Muscle layer of colon (tissue), 2 donors: ENCODE measurements around the gene SCLT1.
"Not testable (repeated sequence)": the region's sequence is repeated elsewhere in the genome, so short reads cannot be mapped to it uniquely, and the experiment has no call there.

Experiments used
- H3K27ac ChIP-seq: one replicate; pipeline ENCODE4 v1.7.0; 2013; ENCODE audit warnings: low read depth, mild to moderate bottlenecking, low read length, moderate library complexity
- H3K27me3 ChIP-seq, 2 donors: one replicate each; pipeline ENCODE4 v1.7.0; 2013; ENCODE audit warnings: low read length in 2 of 2, mild to moderate bottlenecking in 2 of 2; ENCODE audit not compliant: insufficient read depth in 2 of 2, control insufficient read depth in 1 of 2
- H3K36me3 ChIP-seq: one replicate; pipeline ENCODE4 v1.7.0; 2013; ENCODE audit warnings: mild to moderate bottlenecking, low read length; ENCODE audit not compliant: insufficient read depth
- H3K4me1 ChIP-seq: one replicate; pipeline ENCODE4 v1.7.0; 2013; ENCODE audit warnings: mild to moderate bottlenecking, low read length; ENCODE audit not compliant: insufficient read depth
- H3K4me3 ChIP-seq, 2 donors: one replicate each; pipeline ENCODE4 v1.7.0; 2013; ENCODE audit warnings: low read length in 2 of 2, low read depth in 1 of 2, mild to moderate bottlenecking in 1 of 2, moderate library complexity in 1 of 2
- H3K9ac ChIP-seq: one replicate; pipeline ENCODE4 v1.7.0; 2013; ENCODE audit warnings: low read length
- H3K9me3 ChIP-seq: one replicate; pipeline ENCODE4 v1.7.0; 2013; ENCODE audit warnings: mild to moderate bottlenecking, low read length
- donor health status: abdominal sarcoma.
- donor health status: Adenocarcinoma of cecum.

Gene SCLT1

GRCh38 chr4:129093191-129093920 is at the start of gene SCLT1:
Gene SCLT1, minus strand, starts transcription at chr4:129093539. Its CDS starts 436 bp downstream, at chr4:129093103.
- peak within 1 kb of the TSS; percentile 73 to 85 for H3K4me3 ChIP-seq
- peak within 1 kb of the TSS; percentile 52 for H3K9ac ChIP-seq
- H3K27ac ChIP-seq: peak within 1 kb of the TSS; percentile 98
- no peaks in the 10 kb centered on the region for H3K36me3 ChIP-seq
- H3K9me3 ChIP-seq: no peaks in the 10 kb centered on the region
- peaks cover 6% of the 10 kb centered on the region for H3K4me1 ChIP-seq
- no peaks in the 10 kb centered on the region for H3K27me3 ChIP-seq

GRCh38 chr4:129140521-129140920 is 47.2 kb upstream of the SCLT1 start:
- Histone ChIP-seq H3K4me1 (no peaks in the 10 kb centered on the region), H3K9ac (no peak overlapping the region), H3K36me3 (no peaks in the 10 kb centered on the region), H3K4me3 (no peak overlapping the region), H3K27ac (no peak overlapping the region), H3K27me3 (no peaks in the 10 kb centered on the region), H3K9me3 (no peaks in the 10 kb centered on the region)

- Histone ChIP-seq H3K4me1 (no peaks in the 10 kb centered on the region), H3K27ac (no peak overlapping the region), H3K27me3 (no peaks in the 10 kb centered on the region), H3K9ac (no peak overlapping the region), H3K9me3 (no peaks in the 10 kb centered on the region), H3K4me3 (no peak overlapping the region), H3K36me3 (no peaks in the 10 kb centered on the region)
Observed at GRCh38 chr4:129138810-129139496, 45.6 kb upstream of the SCLT1 start.

GRCh38 chr4:129136433-129136832 is 43.1 kb upstream of the SCLT1 start:
- H3K4me1 ChIP-seq: no peaks in the 10 kb centered on the region
- H3K9me3 ChIP-seq: no peaks in the 10 kb centered on the region
- no peaks in the 10 kb centered on the region for H3K36me3 ChIP-seq
- H3K27me3 ChIP-seq: no peaks in the 10 kb centered on the region
- H3K4me3 ChIP-seq: no peak overlapping the region
- H3K27ac ChIP-seq: no peak overlapping the region
- no peak overlapping the region for H3K9ac ChIP-seq

GRCh38 chr4:129131343-129131742 is 38.0 kb upstream of the SCLT1 start:
- H3K27me3 ChIP-seq: no peaks in the 10 kb centered on the region
- H3K9me3 ChIP-seq: no peaks in the 10 kb centered on the region
- H3K9ac ChIP-seq: no peak overlapping the region
- H3K27ac ChIP-seq: no peak overlapping the region
- H3K36me3 ChIP-seq: no peaks in the 10 kb centered on the region
- no peaks in the 10 kb centered on the region for H3K4me1 ChIP-seq
- no peak overlapping the region for H3K4me3 ChIP-seq

GRCh38 chr4:129129143-129129542 is 35.8 kb upstream of the SCLT1 start:
- Histone ChIP-seq H3K27ac (no peak overlapping the region), H3K36me3 (no peaks in the 10 kb centered on the region), H3K9me3 (no peaks in the 10 kb centered on the region), H3K9ac (no peak overlapping the region), H3K4me1 (no peaks in the 10 kb centered on the region), H3K4me3 (no peak overlapping the region), H3K27me3 (no peaks in the 10 kb centered on the region)

- H3K27ac ChIP-seq, H3K4me3 ChIP-seq, H3K9me3 ChIP-seq, H3K27me3 ChIP-seq, H3K36me3 ChIP-seq, H3K4me1 ChIP-seq, H3K9ac ChIP-seq: not testable (repeated sequence)
Observed at GRCh38 chr4:129126614-129127013, 33.3 kb upstream of the SCLT1 start.

- Histone ChIP-seq H3K27ac (no peak overlapping the region), H3K27me3 (no peaks in the 10 kb centered on the region), H3K9me3 (no peaks in the 10 kb centered on the region), H3K4me1 (no peaks in the 10 kb centered on the region), H3K4me3 (no peak overlapping the region), H3K9ac (no peak overlapping the region), H3K36me3 (no peaks in the 10 kb centered on the region)
Observed at GRCh38 chr4:129117705-129118104, 24.4 kb upstream of the SCLT1 start.

GRCh38 chr4:129113919-129114318 is 20.6 kb upstream of the SCLT1 start:
- Histone ChIP-seq H3K9me3 (no peaks in the 10 kb centered on the region), H3K27ac (no peak overlapping the region), H3K27me3 (no peaks in the 10 kb centered on the region), H3K4me1 (no peaks in the 10 kb centered on the region), H3K36me3 (no peaks in the 10 kb centered on the region), H3K9ac (no peak overlapping the region), H3K4me3 (no peak overlapping the region)

- no peak overlapping the region for H3K27ac ChIP-seq
- H3K4me1 ChIP-seq: no peaks in the 10 kb centered on the region
- no peaks in the 10 kb centered on the region for H3K36me3 ChIP-seq
- no peak overlapping the region for H3K4me3 ChIP-seq
- H3K9me3 ChIP-seq: no peaks in the 10 kb centered on the region
- H3K9ac ChIP-seq: no peak overlapping the region
- H3K27me3 ChIP-seq: no peaks in the 10 kb centered on the region
Observed at GRCh38 chr4:129113434-129113833, 20.1 kb upstream of the SCLT1 start.

- no peaks in the 10 kb centered on the region for H3K36me3 ChIP-seq
- no peaks in the 10 kb centered on the region for H3K4me1 ChIP-seq
- H3K4me3 ChIP-seq: no peak overlapping the region
- no peaks in the 10 kb centered on the region for H3K9me3 ChIP-seq
- H3K27ac ChIP-seq: no peak overlapping the region
- no peaks in the 10 kb centered on the region for H3K27me3 ChIP-seq
- H3K9ac ChIP-seq: no peak overlapping the region
Observed at GRCh38 chr4:129111919-129112318, 18.6 kb upstream of the SCLT1 start.

- H3K4me1 ChIP-seq: no peaks in the 10 kb centered on the region
- H3K9me3 ChIP-seq: no peaks in the 10 kb centered on the region
- H3K27me3 ChIP-seq: no peaks in the 10 kb centered on the region
- no peak overlapping the region for H3K4me3 ChIP-seq
- H3K9ac ChIP-seq: no peak overlapping the region
- H3K27ac ChIP-seq: no peak overlapping the region
- H3K36me3 ChIP-seq: no peaks in the 10 kb centered on the region
Observed at GRCh38 chr4:129110931-129111330, 17.6 kb upstream of the SCLT1 start.
